Lung (tissue), 12 donors: ENCODE measurements around the gene RPRD1B. TPM values are rescaled to one million over a fixed set of nuclear protein-coding genes. Genes with fewer than 3 reads are reported as not detected.

Experiments used
- ATAC-seq: fragments of 200-7000 bp; cut with Tn5 transposase; one replicate; pipeline ENCODE4 v1.9.1; 2020; ENCODE audit warnings: moderate number of reproducible peaks; ENCODE audit not compliant: insufficient read depth, low FRiP score
- DNase-seq, 3 donors: peaks; one replicate each; pipeline ENCODE4 v3.0.0-alpha.2; 2013 to 2017
- H3K27ac ChIP-seq, 2 donors: one replicate each; pipeline ENCODE4 v1.5.1; 2013; ENCODE audit warnings: mild to moderate bottlenecking in 2 of 2, moderate library complexity in 2 of 2, control low read depth in 1 of 2, inconsistent platforms in 1 of 2, low read depth in 1 of 2, low read length in 1 of 2
- H3K27me3 ChIP-seq, 3 donors: one replicate each; pipeline ENCODE4 v1.5.1; 2013; ENCODE audit warnings: low read length in 2 of 3; ENCODE audit not compliant: control insufficient read depth in 3 of 3, insufficient read depth in 3 of 3
- H3K36me3 ChIP-seq, 4 donors: one replicate each; pipeline ENCODE4 v1.5.1; 2013; ENCODE audit warnings: low read length in 4 of 4, mild to moderate bottlenecking in 1 of 4, moderate library complexity in 1 of 4; ENCODE audit not compliant: control insufficient read depth in 4 of 4, insufficient read depth in 4 of 4
- H3K4me1 ChIP-seq, 5 donors: one replicate each; pipeline ENCODE4 v1.5.1; 2013; ENCODE audit warnings: low read length in 5 of 5, mild to moderate bottlenecking in 2 of 5, moderate library complexity in 1 of 5; ENCODE audit not compliant: control insufficient read depth in 5 of 5, insufficient read depth in 5 of 5
- H3K4me3 ChIP-seq: one replicate; pipeline ENCODE4 v1.5.1; 2013; ENCODE audit warnings: mild to moderate bottlenecking, control low read depth, moderate library complexity
- H3K9ac ChIP-seq, 2 donors: one replicate each; pipeline ENCODE4 v1.5.1; 2013; ENCODE audit warnings: low read length in 2 of 2, control low read depth in 1 of 2; ENCODE audit not compliant: insufficient read depth in 1 of 2
- H3K9me3 ChIP-seq, 4 donors: one replicate each; pipeline ENCODE4 v1.5.1; 2013; ENCODE audit warnings: low read length in 3 of 4, mild to moderate bottlenecking in 1 of 4, moderate library complexity in 1 of 4; ENCODE audit not compliant: control insufficient read depth in 4 of 4, insufficient read depth in 3 of 4
- WGBS, 2 donors: extraction: QIAGEN DNeasy Blood & Tissue Kit; methylation state at CpG; one replicate each; pipeline ENCODE4 v1.1.7; 2013; 5-methylcytosine and 5-hydroxymethylcytosine counted together
- polyA plus RNA-seq, 2 donors: library from polyadenylated mRNA; stranded (reverse); fragments of 200-250 nt; gene quantifications; one replicate each; pipeline ENCODE4 v1.2.1, GENCODE V29; 2013
- total RNA-seq, 2 donors: library from RNA; depleted of rRNA in 1 of 2; stranded (reverse); fragments of >200 nt in 1 of 2; gene quantifications; one replicate each; pipeline ENCODE4 v1.2.1, GENCODE V29; 2014 to 2021
- TF ChIP-seq, protein P1 (sequence below): IDR thresholded peaks from 2 replicates; pipeline ENCODE4 v1.5.1; 2012; ENCODE audit warnings: mild to moderate bottlenecking; ENCODE audit errors: control extremely low read depth, extremely low read depth
- donor health status: control.
- donor health status: control.
- donor health status: Bipolar disorder and iron deficiency.
- donor health status: healthy.
- donor health status: DM: yes; HTN: yes; CAD: no.

RPRD1B gene
- total and polyA plus RNA-seq, 4 donors = 6.8 to 58.6 (median 26.6) TPM

DNA sequence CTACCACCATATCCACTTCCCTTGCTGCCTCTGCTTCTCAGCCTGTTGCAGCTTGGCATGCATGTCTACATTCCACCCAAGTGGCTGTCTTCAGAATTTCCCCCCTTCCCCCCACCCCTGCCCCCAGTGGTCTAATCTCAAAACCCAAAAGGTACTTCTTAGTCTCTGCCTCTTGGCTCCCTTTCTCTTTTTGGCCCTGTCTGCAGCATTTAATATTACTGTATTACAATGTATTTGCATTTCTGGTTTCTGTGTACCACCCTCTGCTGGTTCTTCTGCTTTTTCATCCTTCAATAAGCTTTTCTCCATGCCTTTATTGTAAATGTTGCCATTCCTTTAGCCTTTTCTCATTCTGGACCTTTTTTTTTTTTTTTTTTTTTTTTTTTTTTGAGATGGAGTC, 43.0 kb downstream of the RPRD1B start:
- ATAC-seq (no peak), DNase-seq (peak in 1 of 3 donors; percentile 16)
- TF ChIP-seq, protein P1, sequence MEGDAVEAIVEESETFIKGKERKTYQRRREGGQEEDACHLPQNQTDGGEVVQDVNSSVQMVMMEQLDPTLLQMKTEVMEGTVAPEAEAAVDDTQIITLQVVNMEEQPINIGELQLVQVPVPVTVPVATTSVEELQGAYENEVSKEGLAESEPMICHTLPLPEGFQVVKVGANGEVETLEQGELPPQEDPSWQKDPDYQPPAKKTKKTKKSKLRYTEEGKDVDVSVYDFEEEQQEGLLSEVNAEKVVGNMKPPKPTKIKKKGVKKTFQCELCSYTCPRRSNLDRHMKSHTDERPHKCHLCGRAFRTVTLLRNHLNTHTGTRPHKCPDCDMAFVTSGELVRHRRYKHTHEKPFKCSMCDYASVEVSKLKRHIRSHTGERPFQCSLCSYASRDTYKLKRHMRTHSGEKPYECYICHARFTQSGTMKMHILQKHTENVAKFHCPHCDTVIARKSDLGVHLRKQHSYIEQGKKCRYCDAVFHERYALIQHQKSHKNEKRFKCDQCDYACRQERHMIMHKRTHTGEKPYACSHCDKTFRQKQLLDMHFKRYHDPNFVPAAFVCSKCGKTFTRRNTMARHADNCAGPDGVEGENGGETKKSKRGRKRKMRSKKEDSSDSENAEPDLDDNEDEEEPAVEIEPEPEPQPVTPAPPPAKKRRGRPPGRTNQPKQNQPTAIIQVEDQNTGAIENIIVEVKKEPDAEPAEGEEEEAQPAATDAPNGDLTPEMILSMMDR = no peak
- Histone ChIP-seq H3K36me3 (peaks cover 8 to 15% (median 12%) of the 10 kb centered on the region in 4 donors), H3K4me1 (peaks cover 2 to 44% (median 27%) of the 10 kb centered on the region in 5 donors), H3K27me3 (no peaks in the 10 kb centered on the region), H3K9me3 (peaks cover 0 to 2% (median 0%) of the 10 kb centered on the region in 4 donors), H3K27ac (no peak overlapping the region), H3K4me3 (no peak overlapping the region), H3K9ac (no peak overlapping the region)

DNA sequence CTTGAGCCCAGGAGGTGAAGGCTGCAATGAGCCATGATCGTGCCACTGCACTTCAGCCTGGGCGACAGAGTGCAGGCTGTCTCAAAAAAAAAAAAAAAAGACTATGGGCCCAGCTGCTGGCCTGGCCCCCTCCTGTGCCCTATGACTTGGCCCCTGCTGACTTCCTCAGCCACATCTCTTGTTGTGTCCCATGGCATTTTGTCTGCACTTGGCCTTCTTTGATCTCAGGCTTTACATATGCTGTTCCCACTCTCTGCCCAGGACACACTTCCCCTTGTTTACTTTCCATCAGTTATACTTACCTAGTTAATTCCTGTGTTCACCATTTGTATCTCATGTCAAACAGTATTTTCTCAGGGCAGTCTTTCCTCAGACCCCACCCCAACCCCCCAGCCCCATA, 44.5 kb downstream of the RPRD1B start:
- DNase-seq (no peak), ATAC-seq (no peak)
- TF ChIP-seq, protein P1 = no peak
- H3K36me3 ChIP-seq = peaks cover 5 to 14% (median 10%) of the 10 kb centered on the region in 4 donors
- H3K4me1 ChIP-seq = peaks cover 2 to 37% (median 27%) of the 10 kb centered on the region in 5 donors
- no peak overlapping the region for H3K9ac ChIP-seq
- no peaks in the 10 kb centered on the region for H3K27me3 ChIP-seq
- peaks cover 0 to 2% (median 0%) of the 10 kb centered on the region in 4 donors for H3K9me3 ChIP-seq
- H3K4me3 ChIP-seq = no peak overlapping the region
- no peak overlapping the region for H3K27ac ChIP-seq
- 89 to 91% methylated on average over 2 of the region's 2 CpGs for WGBS, 2 donors

DNA sequence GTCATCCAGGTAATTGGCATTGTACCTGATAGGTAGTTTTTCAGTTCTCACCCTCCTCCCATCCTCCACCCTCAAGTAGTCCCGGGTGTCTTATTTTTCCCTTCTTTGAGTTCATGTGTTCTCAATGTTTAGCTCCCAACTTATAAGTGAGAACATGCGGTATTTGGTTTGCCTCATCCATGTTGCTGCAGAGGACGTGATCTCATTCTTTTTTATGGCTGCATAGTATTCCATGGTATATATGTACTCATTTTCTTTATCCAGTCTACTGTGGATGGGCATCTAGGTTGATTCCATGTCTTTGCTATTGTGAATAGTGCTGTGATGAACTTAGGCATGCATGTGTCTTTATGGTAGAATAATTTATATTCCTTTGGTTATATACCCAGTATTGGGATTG, 45.8 kb downstream of the RPRD1B start:
- 98 to 100% methylated on average over 3 of the region's 3 CpGs for WGBS, 2 donors
- TF ChIP-seq, protein P1 = no peak
- peaks cover 5 to 37% (median 29%) of the 10 kb centered on the region in 5 donors for H3K4me1 ChIP-seq
- H3K27ac ChIP-seq = no peak overlapping the region
- no peak overlapping the region for H3K4me3 ChIP-seq
- H3K9me3 ChIP-seq = peaks cover 0 to 2% (median 0%) of the 10 kb centered on the region in 4 donors
- DNase-seq = no peak
- H3K27me3 ChIP-seq = no peaks in the 10 kb centered on the region
- peaks cover 5 to 17% (median 10%) of the 10 kb centered on the region in 4 donors for H3K36me3 ChIP-seq
- ATAC-seq = no peak
- H3K9ac ChIP-seq = no peak overlapping the region

DNA sequence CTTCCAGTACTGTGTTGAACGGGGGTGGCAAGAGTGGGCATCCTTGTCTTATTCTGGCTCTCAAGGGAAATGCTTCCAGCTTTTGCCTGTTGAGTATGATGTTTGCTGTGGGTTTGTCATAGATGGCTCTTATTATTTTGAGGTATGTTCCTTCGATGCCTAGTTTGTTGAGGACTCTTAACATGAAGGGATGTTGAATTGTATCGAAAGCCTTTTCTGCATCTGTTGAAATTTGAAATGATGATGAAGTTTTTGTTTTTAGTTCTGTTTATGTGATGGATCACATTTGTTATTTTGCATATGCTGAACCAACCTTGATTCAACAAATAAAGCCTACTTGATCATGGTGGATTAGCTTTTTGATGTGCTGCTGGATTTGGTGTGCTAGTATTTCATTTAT, 48.0 kb downstream of the RPRD1B start:
- DNase-seq (no peak), ATAC-seq (no peak)
- no peak overlapping the region for H3K9ac ChIP-seq
- H3K4me1 ChIP-seq = peaks cover 4 to 29% (median 17%) of the 10 kb centered on the region in 5 donors
- WGBS, 2 donors = 65 to 76% methylated on average over 3 of the region's 3 CpGs
- H3K27me3 ChIP-seq = no peaks in the 10 kb centered on the region
- H3K36me3 ChIP-seq = peaks cover 6 to 21% (median 14%) of the 10 kb centered on the region in 4 donors
- no peak overlapping the region for H3K27ac ChIP-seq
- no peak overlapping the region for H3K4me3 ChIP-seq
- TF ChIP-seq, protein P1 = no peak
- H3K9me3 ChIP-seq = peaks cover 0 to 2% (median 0%) of the 10 kb centered on the region in 4 donors
